Loucy (cell line): ENCODE measurements around the gene CARD8.

ENCODE experiments used
- H2AFZ ChIP-seq: fragments of 200-600 bp; sonication (generic); 2 replicates; pipeline ENCODE4 v1.6.0; 2016; ENCODE audit warnings: antibody characterized with exemption, mild to moderate bottlenecking, low read length, moderate library complexity
- H3F3A ChIP-seq: fragments of 200-600 bp; 2 replicates; pipeline ENCODE4 v1.6.0; 2016; ENCODE audit warnings: antibody characterized with exemption, low read depth, mild to moderate bottlenecking
- H3K27me3 ChIP-seq: fragments of 200-600 bp; sonication (generic); 2 replicates; pipeline ENCODE4 v1.6.1; 2014; ENCODE audit warnings: low read length, mild to moderate bottlenecking; ENCODE audit not compliant: insufficient read depth, poor library complexity, severe bottlenecking
- H3K36me3 ChIP-seq: fragments of 200-600 bp; sonication (generic); 2 replicates; pipeline ENCODE4 v1.6.1; 2016; ENCODE audit warnings: low read length; ENCODE audit not compliant: insufficient read depth
- H3K4me1 ChIP-seq: fragments of 200-600 bp; sonication (generic); 2 replicates; pipeline ENCODE4 v1.5.1; 2014; ENCODE audit warnings: low read length, mild to moderate bottlenecking; ENCODE audit not compliant: insufficient read depth, poor library complexity, severe bottlenecking
- H3K4me2 ChIP-seq: fragments of 200-600 bp; sonication (generic); 2 replicates; pipeline ENCODE4 v1.6.0; 2014; ENCODE audit warnings: antibody characterized with exemption, low read length, low read depth, mild to moderate bottlenecking; ENCODE audit not compliant: poor library complexity, severe bottlenecking
- H3K4me3 ChIP-seq: fragments of 200-600 bp; sonication (generic); 2 replicates; pipeline ENCODE4 v1.5.1; 2014; ENCODE audit warnings: low read length, mild to moderate bottlenecking, mixed read lengths; ENCODE audit not compliant: poor library complexity, severe bottlenecking
- H3K79me2 ChIP-seq: fragments of 200-600 bp; sonication (generic); 2 replicates; pipeline ENCODE4 v1.6.1; 2014; ENCODE audit warnings: low read length; ENCODE audit not compliant: insufficient read depth
- H3K9ac ChIP-seq: fragments of 200-600 bp; sonication (generic); 2 replicates; pipeline ENCODE4 v1.6.0; 2014; ENCODE audit warnings: mild to moderate bottlenecking, low read depth, low read length, moderate library complexity; ENCODE audit not compliant: poor library complexity, severe bottlenecking
- H3K9me2 ChIP-seq: fragments of 200-600 bp; sonication (generic); replicated peaks from 2 replicates; pipeline ENCODE4 v1.6.1; 2016; ENCODE audit warnings: low read depth, low read length, mixed read lengths
- H3K9me3 ChIP-seq: fragments of 200-600 bp; sonication (generic); 2 replicates; pipeline ENCODE4 v1.6.1; 2014; ENCODE audit warnings: mild to moderate bottlenecking, antibody characterized with exemption, low read length, low read depth; ENCODE audit not compliant: insufficient read depth
- H4K20me1 ChIP-seq: fragments of 200-600 bp; sonication (generic); 2 replicates; pipeline ENCODE4 v1.6.0; 2014; ENCODE audit warnings: antibody characterized with exemption, low read length, mild to moderate bottlenecking; ENCODE audit not compliant: insufficient read depth, poor library complexity, severe bottlenecking
- CTCF ChIP-seq: fragments of 200-600 bp; sonication (generic); conservative IDR thresholded peaks from 2 replicates; pipeline ENCODE4 v1.5.1; 2014; ENCODE audit warnings: mild to moderate bottlenecking, antibody characterized with exemption, low read length
- EZH2phosphoT487 ChIP-seq: fragments of 200-600 bp; IDR thresholded peaks from 2 replicates; pipeline ENCODE4 v1.6.1; 2018; ENCODE audit warnings: antibody characterized with exemption, mild to moderate bottlenecking, moderate library complexity, borderline replicate concordance

The CARD8 gene

GRCh38 chr19:48206397-48207093, 49.2 kb downstream of the CARD8 start:
- Histone ChIP-seq H3K4me2 (no peak overlapping the region), H3K27me3 (no peaks in the 10 kb centered on the region)

GRCh38 chr19:48203794-48204628, 51.7 kb downstream of the CARD8 start:
- Histone ChIP-seq H4K20me1 (no peaks in the 10 kb centered on the region), H2AFZ (peak overlapping the region; percentile 74), H3K4me2 (peak overlapping the region; percentile 85)

More at GRCh38 chr19:48206397-48207093, 49.2 kb downstream of the CARD8 start:
- TF ChIP-seq EZH2phosphoT487 (no peak), CTCF (no peak)
- Histone ChIP-seq H3K4me1 (peaks cover 11% of the 10 kb centered on the region), H3K9ac (no peak overlapping the region), H3K36me3 (peaks cover 9% of the 10 kb centered on the region; the same call in 1 of the 2 replicates), H2AFZ (no peak overlapping the region), H3K9me3 (no peaks in the 10 kb centered on the region), H3K79me2 (peaks cover 10% of the 10 kb centered on the region; the same call in 1 of the 2 replicates), H3F3A (no peaks in the 10 kb centered on the region), H4K20me1 (no peaks in the 10 kb centered on the region), H3K9me2 (no peaks in the 10 kb centered on the region), H3K4me3 (no peak overlapping the region)

More at GRCh38 chr19:48203794-48204628, 51.7 kb downstream of the CARD8 start:
- Histone ChIP-seq H3K79me2 (peaks cover 10% of the 10 kb centered on the region; the same call in 1 of the 2 replicates), H3K27me3 (no peaks in the 10 kb centered on the region), H3K36me3 (no peaks in the 10 kb centered on the region), H3K9me2 (no peaks in the 10 kb centered on the region), H3K4me3 (peak overlapping the region; percentile 93), H3K9ac (peak overlapping the region; percentile 85), H3K4me1 (peaks cover 11% of the 10 kb centered on the region), H3F3A (no peaks in the 10 kb centered on the region), H3K9me3 (no peaks in the 10 kb centered on the region)
- TF ChIP-seq CTCF: no peak
- no peak for TF ChIP-seq EZH2phosphoT487
